COR-L47 (cell line): ENCODE measurements around the gene C2orf15.
A peak's percentile ranks its signal among the peaks of the same experiment; 100 is the strongest.
"Not testable (repeated sequence)": the region's sequence is repeated elsewhere in the genome, so short reads cannot be mapped to it uniquely, and the experiment has no call there.

ENCODE experiments used
- DNase-seq: peaks from one replicate; lab custom pipeline; 2025; lab: John Stamatoyannopoulos, UW

C2orf15 gene

DNA sequence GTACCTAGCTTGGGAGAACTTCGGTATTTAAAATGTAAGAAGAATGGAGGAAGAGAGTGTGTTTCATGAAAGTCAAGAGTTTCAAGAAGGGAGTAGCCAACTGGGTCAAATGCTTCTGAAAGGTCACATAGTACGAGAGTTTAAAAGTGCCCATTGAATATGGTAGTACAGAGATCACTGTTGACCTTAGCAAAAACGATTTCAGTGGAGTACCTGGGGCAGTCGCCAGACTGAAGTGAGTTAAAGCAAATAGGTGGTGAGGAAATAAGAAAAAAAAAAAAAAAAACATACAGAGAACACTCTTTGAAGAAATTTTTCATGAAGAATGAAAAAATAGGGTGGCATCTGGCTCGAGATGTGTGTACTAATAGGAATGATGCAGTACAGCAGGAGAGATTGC lies 24.7 kb downstream of the C2orf15 start:
- no peak for DNase-seq

- DNase-seq = no peak
Observed at GRCh38 chr2:99169534-99169933, 28.0 kb downstream of the C2orf15 start.

DNA sequence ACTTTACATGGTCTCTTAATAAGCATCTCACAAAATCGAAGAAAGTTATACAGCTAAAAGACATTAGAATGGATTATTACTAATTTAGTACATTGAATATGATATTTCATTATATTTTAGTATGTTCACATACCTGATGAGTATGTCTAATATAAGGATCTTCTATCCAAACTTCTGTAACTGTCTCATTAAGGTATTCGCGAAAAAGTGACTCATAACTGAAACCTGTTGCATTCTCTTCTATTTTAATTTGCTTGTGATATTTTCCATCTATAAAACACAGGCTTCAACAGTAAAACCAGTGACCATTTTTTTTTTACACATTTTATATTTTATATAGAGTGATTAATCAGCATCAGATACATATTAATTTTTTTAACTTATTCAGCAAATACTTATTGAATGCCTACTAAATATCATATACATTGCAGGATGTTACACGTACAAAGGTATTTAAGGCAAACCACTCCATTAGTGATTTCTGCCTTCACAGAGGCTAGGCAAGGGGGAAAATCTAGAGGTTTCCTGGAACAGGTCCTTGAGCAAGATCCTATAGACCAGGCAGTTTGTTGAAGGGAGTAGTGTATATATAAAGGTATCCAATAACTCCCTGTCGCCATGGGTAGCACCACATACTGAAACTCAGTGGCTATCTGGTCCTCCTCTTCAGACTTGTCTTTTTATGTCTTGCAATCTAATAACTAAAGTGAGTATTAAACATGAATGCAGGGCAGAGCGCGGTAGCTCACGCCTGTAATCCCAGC lies 30.1 kb downstream of the C2orf15 start:
- DNase-seq = no peak

- DNase-seq = peak; percentile 93
Observed at GRCh38 chr2:99180755-99181623, 39.5 kb downstream of the C2orf15 start, which contains the start of the genes MITD1 and MRPL30. MITD1 (minus strand) TSS chr2:99181058; CDS start chr2:99180981, 77 bp downstream. MRPL30 (plus strand) TSS chr2:99181184; CDS start chr2:99186204, 5,020 bp downstream.

- DNase-seq = peak; percentile 4
Observed at GRCh38 chr2:99181624-99182000, 40.1 kb downstream of the C2orf15 start.

- DNase-seq = no peak
Observed at GRCh38 chr2:99183025-99183424, 41.5 kb downstream of the C2orf15 start.

- DNase-seq = no peak
Observed at GRCh38 chr2:99184811-99185210, 43.3 kb downstream of the C2orf15 start.

- DNase-seq = no peak
Observed at GRCh38 chr2:99187011-99187410, 45.5 kb downstream of the C2orf15 start.

- no peak for DNase-seq
Observed at GRCh38 chr2:99188357-99188756, 46.9 kb downstream of the C2orf15 start.

DNA sequence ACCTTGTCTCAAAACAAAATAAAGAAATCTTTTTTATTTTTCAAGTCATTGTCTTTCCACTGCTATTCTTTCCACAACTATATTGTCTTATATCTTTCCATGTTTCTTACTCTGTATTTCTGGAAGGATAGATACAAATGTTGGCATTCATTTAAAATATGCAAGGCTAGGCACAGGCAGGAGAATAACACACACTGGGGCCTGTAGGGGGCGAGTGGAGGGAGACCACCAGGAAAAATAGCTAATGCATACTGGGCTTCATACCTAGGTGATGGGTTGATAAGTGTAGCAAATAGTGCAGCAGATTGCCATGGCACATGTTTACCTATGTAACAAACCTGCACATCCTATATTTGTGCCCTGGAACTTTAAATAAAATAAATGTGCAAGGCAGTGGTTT lies 49.0 kb downstream of the C2orf15 start:
- no peak for DNase-seq

DNA sequence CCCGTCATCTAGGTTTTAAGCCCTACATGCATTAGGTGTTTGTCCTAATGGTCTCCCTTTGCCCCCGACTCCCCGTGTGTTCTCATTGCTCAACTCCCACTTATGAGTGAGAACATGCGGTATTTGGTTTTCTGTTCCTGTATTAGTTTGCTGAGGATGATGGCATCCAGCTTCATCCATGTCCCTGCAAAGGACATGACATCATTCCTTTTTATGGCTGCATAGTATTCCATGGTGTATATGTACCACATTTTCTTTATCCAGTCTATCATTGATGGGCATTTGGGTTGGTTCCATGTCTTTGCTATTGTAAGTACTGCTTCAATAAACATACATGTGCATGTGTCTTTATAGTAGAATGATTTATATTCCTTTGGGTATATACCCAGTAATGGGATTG lies 50.9 kb downstream of the C2orf15 start:
- DNase-seq = not testable (repeated sequence)

DNA sequence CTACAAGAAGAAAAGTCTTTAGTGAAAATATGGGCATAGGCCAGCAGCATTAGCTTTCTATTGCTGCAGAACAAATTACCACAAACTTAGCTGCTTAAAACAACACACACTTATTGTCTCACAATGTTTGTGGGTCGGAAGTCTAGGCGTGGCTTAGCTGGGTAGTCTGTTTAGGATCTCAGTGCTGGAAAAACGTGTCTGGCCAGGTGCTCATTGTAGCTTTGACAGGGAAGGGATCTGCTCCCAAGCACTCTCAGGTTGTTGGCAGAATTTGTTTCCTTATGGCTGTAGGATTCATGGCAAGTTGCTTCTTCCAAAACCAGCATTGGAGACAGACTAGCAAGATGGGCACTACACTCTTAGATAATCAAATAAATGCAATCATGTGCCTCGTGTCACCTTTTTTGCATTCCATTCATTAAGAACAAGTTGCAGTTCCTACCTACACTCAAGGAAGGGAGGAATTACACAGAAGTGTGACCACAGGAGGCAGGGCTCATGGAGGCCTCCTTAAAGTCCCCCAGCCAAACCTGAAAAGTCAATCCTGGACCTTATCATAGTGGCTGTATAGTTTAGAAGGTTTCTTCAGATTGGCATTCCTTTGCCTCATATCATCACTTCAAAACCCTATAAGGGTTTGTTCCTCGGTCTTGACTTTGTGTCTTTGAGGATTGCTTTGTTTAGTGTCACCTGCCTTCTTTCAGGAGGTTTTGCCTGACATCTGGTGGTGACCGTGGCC lies 56.8 kb downstream of the C2orf15 start:
- DNase-seq = no peak

DNA sequence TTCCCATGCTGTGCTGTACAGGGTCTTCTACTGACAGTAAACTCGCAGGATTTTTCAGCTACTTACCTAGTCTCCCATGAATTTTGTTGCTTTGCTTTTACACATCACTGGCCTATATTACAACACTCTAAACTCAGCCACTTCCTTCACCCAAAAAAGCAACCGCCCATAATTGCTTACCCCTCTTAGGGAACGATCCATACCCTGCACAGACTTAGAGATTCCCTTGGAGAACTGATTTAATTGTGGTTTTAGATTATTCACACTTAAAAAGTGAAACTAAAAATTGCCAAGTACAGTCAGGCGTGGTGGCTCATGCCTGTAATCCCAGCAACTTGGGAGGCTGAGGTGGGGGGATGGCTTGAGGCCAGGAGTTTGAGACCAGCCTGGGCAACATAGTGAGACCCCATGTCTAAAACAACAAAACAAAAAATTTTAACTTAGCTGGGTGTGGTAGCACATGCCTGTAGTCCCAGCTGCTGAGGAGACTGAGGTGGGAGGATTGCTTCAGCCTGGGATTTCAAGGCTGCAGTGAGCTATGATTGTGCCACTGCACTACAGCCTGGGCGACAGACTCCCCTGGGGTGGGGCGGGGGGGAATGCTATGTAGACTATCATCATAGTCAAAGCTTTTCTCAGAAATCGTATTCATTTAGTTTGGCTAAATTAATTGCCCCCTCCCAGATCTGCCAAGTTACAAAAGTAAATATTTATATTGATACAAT lies 58.7 kb downstream of the C2orf15 start:
- DNase-seq = peak; percentile 49
